ENCODE results near the gene SIDT1.

Gene SIDT1

GRCh38 chr3:113531826-113532697 is at the start of gene SIDT1:
Gene SIDT1, plus strand, starts transcription at chr3:113532555. Its CDS starts 467 bp downstream, at chr3:113533022.
- CTCF ChIA-PET = no interaction called here
- H3K27ac ChIP-seq = no peak within 1 kb of the TSS

GRCh38 chr3:113485161-113485609 is 47.2 kb upstream of the SIDT1 start:
- POLR2A ChIA-PET (ENCODE audit: low non-redundant PET) = no interaction called here
- no peak for TF ChIP-seq CTCF (conservative IDR thresholded peaks at IDR 0.05; ENCODE audit: low read depth)
- no peak overlapping the region for H3K27ac ChIP-seq
- CTCF ChIA-PET = interaction anchor here (0.7 kb wide), 1 partner anchor 580 kb away, joined by 3 read pairs; no protein-coding TSS in a partner anchor
- no peak for DNase-seq (ENCODE audit: low spot score)

More at GRCh38 chr3:113531826-113532697, at the start of gene SIDT1:
- POLR2A ChIA-PET (ENCODE audit: low non-redundant PET) = no interaction called here
- no peak for TF ChIP-seq CTCF (conservative IDR thresholded peaks at IDR 0.05; ENCODE audit: low read depth)
- no peak for DNase-seq (ENCODE audit: low spot score)

GRCh38 chr3:113495035-113495434 is 37.3 kb upstream of the SIDT1 start:
- peak; percentile 30 for DNase-seq (ENCODE audit: low spot score)
- POLR2A ChIA-PET (ENCODE audit: low non-redundant PET) = no interaction called here
- CTCF ChIA-PET = interaction anchor here (1.0 to 1.6 kb wide), 2 partner anchors 117 to 250 kb away, joined by 4 to 5 read pairs; no protein-coding TSS in a partner anchor

GRCh38 chr3:113496924-113497323 is 35.4 kb upstream of the SIDT1 start:
- ChIA-PET POLR2A (ENCODE audit: low non-redundant PET) (no interaction called here), CTCF (interaction anchor here (0.7 to 1.2 kb wide), 2 partner anchors 9 to 204 kb away, joined by 3 read pairs; no protein-coding TSS in a partner anchor)
- DNase-seq (ENCODE audit: low spot score) = no peak
- H3K27ac ChIP-seq = no peak overlapping the region
- TF ChIP-seq CTCF (conservative IDR thresholded peaks at IDR 0.05; ENCODE audit: low read depth) = no peak

More at GRCh38 chr3:113495035-113495434, 37.3 kb upstream of the SIDT1 start:
- peak; percentile 41 for TF ChIP-seq CTCF (conservative IDR thresholded peaks at IDR 0.05; ENCODE audit: low read depth)
- no peak overlapping the region for H3K27ac ChIP-seq

- no peak for DNase-seq (ENCODE audit: low spot score)
- H3K27ac ChIP-seq = no peak overlapping the region
- TF ChIP-seq CTCF (conservative IDR thresholded peaks at IDR 0.05; ENCODE audit: low read depth) = no peak
- ChIA-PET CTCF (interaction anchor here (0.6 to 1.2 kb wide), 3 partner anchors 9 to 464 kb away, joined by 3 to 6 read pairs (median 3); no protein-coding TSS in a partner anchor), POLR2A (ENCODE audit: low non-redundant PET) (no interaction called here)
Measured at GRCh38 chr3:113498221-113499005, 33.9 kb upstream of the SIDT1 start.

GRCh38 chr3:113499081-113499480 is 33.3 kb upstream of the SIDT1 start:
- no peak for TF ChIP-seq CTCF (conservative IDR thresholded peaks at IDR 0.05; ENCODE audit: low read depth)
- no peak for DNase-seq (ENCODE audit: low spot score)
- POLR2A ChIA-PET (ENCODE audit: low non-redundant PET) = no interaction called here
- H3K27ac ChIP-seq = no peak overlapping the region
- CTCF ChIA-PET = interaction anchor here (0.6 to 0.8 kb wide), 2 partner anchors 9 to 464 kb away, joined by 3 to 6 read pairs; no protein-coding TSS in a partner anchor

All from RWPE1 (cell line).